GM18517 (cell line): ENCODE results near the gene OR56B1.

Source experiments
- ATAC-seq: cut with Tn5 transposase; IDR thresholded peaks from one replicate; pipeline ENCODE4 v1.9.1; 2021; ENCODE audit warnings: mild to moderate bottlenecking, moderate library complexity; ENCODE audit not compliant: unreplicated experiment

Gene OR56B1

GRCh38 chr11:5727691-5728090 is 8.6 kb upstream of the OR56B1 start:
- ATAC-seq = no peak

GRCh38 chr11:5737091-5737490 is 843 bp downstream of the OR56B1 start:
- no peak for ATAC-seq

GRCh38 chr11:5737670-5738392 is 1.6 kb downstream of the OR56B1 start:
- ATAC-seq = no peak

GRCh38 chr11:5738431-5738830 is 2.2 kb downstream of the OR56B1 start:
- no peak for ATAC-seq

- no peak for ATAC-seq
These were observed 10.4 kb downstream of the OR56B1 start for GRCh38 chr11:5746614-5747013.

- ATAC-seq = no peak
These were observed 13.6 kb downstream of the OR56B1 start for GRCh38 chr11:5749836-5750235.

- ATAC-seq = no peak
These were observed 17.7 kb downstream of the OR56B1 start, which contains the start of gene OR52N4 for GRCh38 chr11:5753943-5754342. Gene OR52N4 (plus strand): TSS chr11:5754243. CDS start chr11:5754741, 498 bp downstream.

- no peak for ATAC-seq
These were observed 30.8 kb downstream of the OR56B1 start for GRCh38 chr11:5767056-5767455.

GRCh38 chr11:5783255-5783654 is 47.0 kb downstream of the OR56B1 start, which contains the start of gene OR52N5:
Gene OR52N5 (minus strand): TSS chr11:5783355. CDS start chr11:5778634, 4,721 bp downstream.
- no peak for ATAC-seq
